ENCODE results near the gene CENPT. TPM values are rescaled to one million over a fixed set of nuclear protein-coding genes. Genes with fewer than 3 reads are reported as not detected.

CENPT gene
- total and polyA plus RNA-seq, 4 experiments from 2014 or later: 15.4 to 107 (median 60.4) TPM

GRCh38 chr16:67855789-67856188 is 8.3 kb upstream of the CENPT start:
- DNase-seq: no peak
- no peaks in the 10 kb centered on the region for H3K9me3 Mint-ChIP-seq
- Histone ChIP-seq H3K4me1 (ENCODE audit: insufficient read depth, low read length) (peaks cover 24% of the 10 kb centered on the region), H3K4me3 (ENCODE audit: low read length in 2 of 2) (no peak overlapping the region), H3K27me3 (ENCODE audit: insufficient read depth, low read length) (no peaks in the 10 kb centered on the region), H3K27ac (ENCODE audit: low read depth, low read length) (no peak overlapping the region), H3K9me3 (ENCODE audit: control insufficient read depth in 1 of 2, low read length in 2 of 2) (no peaks in the 10 kb centered on the region), H3K36me3 (ENCODE audit: insufficient read depth, low read length) (peaks cover 4% of the 10 kb centered on the region)
- H3K4me1 Mint-ChIP-seq: peaks cover 20 to 41% (median 31%) of the 10 kb centered on the region in 4 donors
- H3K36me3 Mint-ChIP-seq: peaks cover 0 to 8% of the 10 kb centered on the region in 2 donors
- intact Hi-C loops (cut with micrococcal nuclease): no loop called here
- ChIA-PET CTCF (ENCODE audit: partially characterized antibody) (interaction anchor here (0.5 to 3.9 kb wide), 5 partner anchors 9 to 44 kb away, joined by 3 to 17 read pairs (median 3); partner anchors contain the start of gene NUTF2), POLR2A (ENCODE audit: partially characterized antibody) (interaction anchor here (0.6 to 1.4 kb wide), 2 partner anchors 10 to 13 kb away, joined by 3 to 5 read pairs; no protein-coding TSS in a partner anchor)
- H3K27ac Mint-ChIP-seq: peak overlapping the region in 3 of 7 donors; percentile 10 to 50 (median 19)
- no peaks in the 10 kb centered on the region for H3K27me3 Mint-ChIP-seq
- no peak overlapping the region for H3K4me3 Mint-ChIP-seq

- H3K36me3 Mint-ChIP-seq: peaks cover 0 to 7% of the 10 kb centered on the region in 2 donors
- H3K27me3 Mint-ChIP-seq: no peaks in the 10 kb centered on the region
- ChIA-PET POLR2A (ENCODE audit: partially characterized antibody) (no interaction called here), CTCF (ENCODE audit: partially characterized antibody) (no interaction called here)
- Histone ChIP-seq H3K27ac (ENCODE audit: low read depth, low read length) (no peak overlapping the region), H3K36me3 (ENCODE audit: insufficient read depth, low read length) (no peaks in the 10 kb centered on the region), H3K4me3 (ENCODE audit: low read length in 2 of 2) (no peak overlapping the region), H3K27me3 (ENCODE audit: insufficient read depth, low read length) (no peaks in the 10 kb centered on the region), H3K9me3 (ENCODE audit: control insufficient read depth in 1 of 2, low read length in 2 of 2) (no peaks in the 10 kb centered on the region), H3K4me1 (ENCODE audit: insufficient read depth, low read length) (peaks cover 22% of the 10 kb centered on the region)
- intact Hi-C loops (cut with micrococcal nuclease): no loop called here
- H3K9me3 Mint-ChIP-seq: no peaks in the 10 kb centered on the region
- no peak overlapping the region for H3K4me3 Mint-ChIP-seq
- peaks cover 21 to 39% (median 35%) of the 10 kb centered on the region in 4 donors for H3K4me1 Mint-ChIP-seq
- DNase-seq: no peak
- H3K27ac Mint-ChIP-seq: no peak overlapping the region
Observed at GRCh38 chr16:67853670-67854069, 6.2 kb upstream of the CENPT start.

- H3K27ac Mint-ChIP-seq: peak overlapping the region in 6 of 7 donors; percentile 70 to 92 (median 84)
- H3K9me3 Mint-ChIP-seq: peaks cover 0 to 1% (median 0%) of the 10 kb centered on the region in 8 donors
- Histone ChIP-seq H3K4me1 (ENCODE audit: insufficient read depth, low read length) (peaks cover 46% of the 10 kb centered on the region), H3K4me3 (ENCODE audit: low read length in 2 of 2) (no peak overlapping the region), H3K27ac (ENCODE audit: low read depth, low read length) (peak overlapping the region; percentile 80), H3K9me3 (ENCODE audit: control insufficient read depth in 1 of 2, low read length in 2 of 2) (no peaks in the 10 kb centered on the region), H3K27me3 (ENCODE audit: insufficient read depth, low read length) (no peaks in the 10 kb centered on the region), H3K36me3 (ENCODE audit: insufficient read depth, low read length) (no peaks in the 10 kb centered on the region)
- H3K4me3 Mint-ChIP-seq: peak overlapping the region; percentile 83 to 91 (median 87)
- peaks cover 31 to 48% (median 40%) of the 10 kb centered on the region in 4 donors for H3K4me1 Mint-ChIP-seq
- intact Hi-C loops (cut with micrococcal nuclease): no loop called here
- ChIA-PET POLR2A (ENCODE audit: partially characterized antibody) (interaction anchor here (0.7 to 1.5 kb wide), 4 partner anchors 14 to 188 kb away, joined by 3 to 6 read pairs (median 3); partner anchors contain the start of gene ACD), CTCF (ENCODE audit: partially characterized antibody) (interaction anchor here (0.6 to 1.6 kb wide), 3 partner anchors 32 to 327 kb away, joined by 3 to 5 read pairs (median 3); no protein-coding TSS in a partner anchor)
- H3K27me3 Mint-ChIP-seq: no peaks in the 10 kb centered on the region
- no peak for DNase-seq
- H3K36me3 Mint-ChIP-seq: peaks cover 0 to 8% of the 10 kb centered on the region in 2 donors
Observed at GRCh38 chr16:67848118-67848517, 625 bp upstream of the CENPT start.

- Histone ChIP-seq H3K36me3 (ENCODE audit: insufficient read depth, low read length) (no peaks in the 10 kb centered on the region), H3K27me3 (ENCODE audit: insufficient read depth, low read length) (no peaks in the 10 kb centered on the region), H3K27ac (ENCODE audit: low read depth, low read length) (peak within 1 kb of the TSS; percentile 80), H3K9me3 (ENCODE audit: control insufficient read depth in 1 of 2, low read length in 2 of 2) (no peaks in the 10 kb centered on the region), H3K4me3 (ENCODE audit: low read length in 2 of 2) (peak within 1 kb of the TSS; percentile 86 to 90), H3K4me1 (ENCODE audit: insufficient read depth, low read length) (peaks cover 48% of the 10 kb centered on the region)
- ChIA-PET POLR2A (ENCODE audit: partially characterized antibody) (interaction anchor here (0.7 to 5.2 kb wide), 23 partner anchors 9 to 437 kb away, joined by 3 to 60 read pairs (median 4); partner anchors contain the start of genes ACD, DDX28, DUS2 and EDC4), CTCF (ENCODE audit: partially characterized antibody) (interaction anchor here (1.1 to 3.3 kb wide), 7 partner anchors 9 to 366 kb away, joined by 3 to 14 read pairs (median 5); partner anchors contain the start of genes ATP6V0D1 and NRN1L)
- peak within 1 kb of the TSS; percentile 87 to 94 (median 89) for H3K4me3 Mint-ChIP-seq
- peak within 1 kb of the TSS; percentile 87 to 98 (median 95) for H3K27ac Mint-ChIP-seq
- peaks cover 34 to 58% (median 46%) of the 10 kb centered on the region in 4 donors for H3K4me1 Mint-ChIP-seq
- DNase-seq: peak; percentile 95 to 98 (median 96)
- intact Hi-C loops (cut with micrococcal nuclease): loop anchor here (1.0 kb wide), 6 partner anchors 13 to 238 kb away; partner anchors contain the start of genes ACD, PARD6A, PSKH1 and RANBP10
- peaks cover 0 to 17% of the 10 kb centered on the region in 2 donors for H3K36me3 Mint-ChIP-seq
- H3K27me3 Mint-ChIP-seq: no peaks in the 10 kb centered on the region
- peaks cover 0 to 2% (median 0%) of the 10 kb centered on the region in 8 donors for H3K9me3 Mint-ChIP-seq
Observed at GRCh38 chr16:67846320-67847063, 1.0 kb downstream of the CENPT start, which contains the start of gene NUTF2. Gene NUTF2 (plus strand): TSS chr16:67846933. CDS start chr16:67865131, 18,198 bp downstream.

- POLR2A ChIA-PET (ENCODE audit: partially characterized antibody): interaction anchor here (0.7 to 5.2 kb wide), 23 partner anchors 10 to 438 kb away, joined by 3 to 60 read pairs (median 4); partner anchors contain the start of genes ACD, DDX28, DUS2 and EDC4
Observed at GRCh38 chr16:67846063-67846319, 1.5 kb downstream of the CENPT start.

GRCh38 chr16:67845291-67846062 is 2.0 kb downstream of the CENPT start:
- H3K9me3 ChIP-seq (ENCODE audit: control insufficient read depth in 1 of 2, low read length in 2 of 2): no peaks in the 10 kb centered on the region
- peaks cover 35 to 61% (median 47%) of the 10 kb centered on the region in 4 donors for H3K4me1 Mint-ChIP-seq
- no peaks in the 10 kb centered on the region for H3K27me3 ChIP-seq (ENCODE audit: insufficient read depth, low read length)
- H3K27me3 Mint-ChIP-seq: no peaks in the 10 kb centered on the region
- peaks cover 0 to 2% (median 0%) of the 10 kb centered on the region in 8 donors for H3K9me3 Mint-ChIP-seq
- no peak for DNase-seq
- peak overlapping the region; percentile 80 for H3K27ac ChIP-seq (ENCODE audit: low read depth, low read length)
- peak overlapping the region; percentile 86 to 90 for H3K4me3 ChIP-seq (ENCODE audit: low read length in 2 of 2)
- H3K4me1 ChIP-seq (ENCODE audit: insufficient read depth, low read length): peaks cover 52% of the 10 kb centered on the region
- intact Hi-C loops (cut with micrococcal nuclease): loop anchor here (1.0 kb wide), 6 partner anchors 12 to 239 kb away; partner anchors contain the start of genes ACD, PARD6A, PSKH1 and RANBP10
- no peaks in the 10 kb centered on the region for H3K36me3 ChIP-seq (ENCODE audit: insufficient read depth, low read length)
- H3K36me3 Mint-ChIP-seq: peaks cover 0 to 17% of the 10 kb centered on the region in 2 donors
- ChIA-PET POLR2A (ENCODE audit: partially characterized antibody) (interaction anchor here (0.6 to 5.2 kb wide), 22 partner anchors 10 to 324 kb away, joined by 3 to 60 read pairs (median 4); partner anchors contain the start of genes ACD, DDX28, DUS2 and EDC4), CTCF (ENCODE audit: partially characterized antibody) (interaction anchor here (0.8 to 3.3 kb wide), 15 partner anchors 8 to 383 kb away, joined by 3 to 14 read pairs (median 5); partner anchors contain the start of genes ATP6V0D1, EDC4, NRN1L and RANBP10)
- H3K4me3 Mint-ChIP-seq: peak overlapping the region; percentile 85 to 94 (median 89)
- peak overlapping the region; percentile 85 to 98 (median 95) for H3K27ac Mint-ChIP-seq

More at GRCh38 chr16:67846063-67846319, 1.5 kb downstream of the CENPT start:
- H3K27me3 Mint-ChIP-seq: no peaks in the 10 kb centered on the region
- peaks cover 52% of the 10 kb centered on the region for H3K4me1 ChIP-seq (ENCODE audit: insufficient read depth, low read length)
- H3K36me3 Mint-ChIP-seq: peaks cover 0 to 17% of the 10 kb centered on the region in 2 donors
- H3K4me1 Mint-ChIP-seq: peaks cover 36 to 61% (median 47%) of the 10 kb centered on the region in 4 donors
- no peaks in the 10 kb centered on the region for H3K9me3 ChIP-seq (ENCODE audit: control insufficient read depth in 1 of 2, low read length in 2 of 2)
- H3K27me3 ChIP-seq (ENCODE audit: insufficient read depth, low read length): no peaks in the 10 kb centered on the region
- peak overlapping the region; percentile 85 to 98 (median 95) for H3K27ac Mint-ChIP-seq
- peaks cover 0 to 2% (median 0%) of the 10 kb centered on the region in 8 donors for H3K9me3 Mint-ChIP-seq
- no peak for DNase-seq
- H3K4me3 Mint-ChIP-seq: peak overlapping the region; percentile 85 to 94 (median 89)
- H3K4me3 ChIP-seq (ENCODE audit: low read length in 2 of 2): peak overlapping the region; percentile 86 to 90
- H3K27ac ChIP-seq (ENCODE audit: low read depth, low read length): peak overlapping the region; percentile 80
- intact Hi-C loops (cut with micrococcal nuclease): loop anchor here (1.0 kb wide), 6 partner anchors 13 to 238 kb away; partner anchors contain the start of genes ACD, PARD6A, PSKH1 and RANBP10
- no peaks in the 10 kb centered on the region for H3K36me3 ChIP-seq (ENCODE audit: insufficient read depth, low read length)
- CTCF ChIA-PET (ENCODE audit: partially characterized antibody): interaction anchor here (1.1 to 3.3 kb wide), 8 partner anchors 9 to 382 kb away, joined by 3 to 14 read pairs (median 5); partner anchors contain the start of genes ATP6V0D1 and NRN1L

All from CD4-positive, alpha-beta memory T cell (primary cell).